ENCODE data around the gene ARHGAP9.

The ARHGAP9 gene

DNA sequence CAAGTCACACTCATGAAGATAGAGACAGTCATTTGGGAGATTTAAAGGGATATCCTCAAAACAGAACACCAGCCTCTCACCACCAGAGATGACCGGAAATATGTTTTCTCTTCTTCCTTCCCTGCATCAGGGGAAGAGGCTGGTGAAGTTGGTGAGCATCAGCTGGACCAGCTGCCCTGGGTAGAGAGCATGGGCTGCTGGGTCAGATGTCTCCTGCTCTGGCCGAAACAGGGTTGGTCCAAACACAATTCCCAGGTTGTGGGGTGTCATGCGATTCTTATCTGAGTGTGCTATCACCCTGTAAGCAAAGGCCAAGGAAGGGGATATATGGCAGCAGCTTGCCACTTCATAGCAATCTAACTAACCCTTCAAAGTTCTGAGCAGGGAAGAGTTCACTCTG is 7.3 kb downstream of the ARHGAP9 start:
- DNase-seq (ENCODE audit: low spot score): no peak

GRCh38 chr12:57471661-57472060 is 8.0 kb downstream of the ARHGAP9 start:
- DNase-seq (ENCODE audit: low spot score): no peak

DNA sequence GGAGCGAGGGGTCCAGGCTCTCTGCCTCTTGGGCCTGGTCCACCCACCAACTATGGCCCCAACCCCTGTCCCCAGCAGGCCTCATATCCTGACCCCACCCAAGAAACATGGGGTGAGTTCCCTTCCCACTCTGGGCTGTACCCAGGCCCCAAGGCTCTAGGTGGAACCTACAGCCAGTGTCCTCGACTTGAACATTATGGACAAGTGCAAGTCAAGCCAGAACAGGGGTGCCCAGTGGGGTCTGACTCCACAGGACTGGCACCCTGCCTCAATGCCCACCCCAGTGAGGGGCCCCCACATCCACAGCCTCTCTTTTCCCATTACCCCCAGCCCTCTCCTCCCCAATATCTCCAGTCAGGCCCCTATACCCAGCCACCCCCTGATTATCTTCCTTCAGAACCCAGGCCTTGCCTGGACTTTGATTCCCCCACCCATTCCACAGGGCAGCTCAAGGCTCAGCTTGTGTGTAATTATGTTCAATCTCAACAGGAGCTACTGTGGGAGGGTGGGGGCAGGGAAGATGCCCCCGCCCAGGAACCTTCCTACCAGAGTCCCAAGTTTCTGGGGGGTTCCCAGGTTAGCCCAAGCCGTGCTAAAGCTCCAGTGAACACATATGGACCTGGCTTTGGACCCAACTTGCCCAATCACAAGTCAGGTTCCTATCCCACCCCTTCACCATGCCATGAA is 8.6 kb downstream of the ARHGAP9 start:
- no peak for DNase-seq (ENCODE audit: low spot score)

GRCh38 chr12:57470286-57470969 is 9.2 kb downstream of the ARHGAP9 start:
- DNase-seq (ENCODE audit: low spot score): no peak

DNA sequence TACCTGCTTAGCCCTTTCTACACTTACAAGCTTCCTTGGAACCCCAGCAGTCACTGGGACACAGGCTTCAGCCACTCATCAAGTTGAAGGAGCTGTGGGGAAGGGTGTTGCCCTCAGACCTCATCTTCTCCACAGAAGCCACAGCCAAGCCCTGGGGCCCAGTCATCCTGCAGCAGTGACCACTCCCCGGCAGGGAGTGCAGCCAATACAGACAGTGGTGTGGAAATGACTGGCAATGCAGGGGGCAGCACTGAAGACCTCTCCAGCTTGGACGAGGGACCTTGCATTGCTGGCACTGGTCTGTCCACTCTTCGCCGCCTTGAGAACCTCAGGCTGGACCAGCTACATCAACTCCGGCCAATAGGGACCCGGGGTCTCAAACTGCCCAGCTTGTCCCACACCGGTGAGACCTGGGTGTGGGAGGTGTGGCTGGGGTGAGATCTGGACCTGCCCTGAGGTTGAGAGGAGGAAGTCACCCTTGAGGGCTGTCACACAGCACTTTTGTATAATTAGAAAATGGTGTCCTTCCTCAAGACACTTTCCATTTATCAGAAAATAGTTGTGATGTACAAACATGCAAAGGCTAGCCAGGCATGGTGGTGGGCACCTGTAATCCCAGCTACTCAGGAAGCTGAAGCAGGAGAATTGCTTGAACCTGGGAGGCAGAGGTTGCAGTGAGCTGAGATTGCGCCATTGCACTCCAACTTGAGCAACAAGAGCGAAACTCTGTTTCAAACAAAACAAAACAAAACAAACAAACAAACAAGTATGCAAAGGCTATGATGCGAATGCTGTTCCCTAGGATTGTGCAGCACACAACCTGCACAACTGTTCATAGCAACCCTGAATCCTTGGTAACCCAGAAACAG is 10.1 kb downstream of the ARHGAP9 start:
- DNase-seq (ENCODE audit: low spot score): no peak

- DNase-seq (ENCODE audit: low spot score): no peak
Observed at GRCh38 chr12:57467915-57468314, 11.8 kb downstream of the ARHGAP9 start.

DNA sequence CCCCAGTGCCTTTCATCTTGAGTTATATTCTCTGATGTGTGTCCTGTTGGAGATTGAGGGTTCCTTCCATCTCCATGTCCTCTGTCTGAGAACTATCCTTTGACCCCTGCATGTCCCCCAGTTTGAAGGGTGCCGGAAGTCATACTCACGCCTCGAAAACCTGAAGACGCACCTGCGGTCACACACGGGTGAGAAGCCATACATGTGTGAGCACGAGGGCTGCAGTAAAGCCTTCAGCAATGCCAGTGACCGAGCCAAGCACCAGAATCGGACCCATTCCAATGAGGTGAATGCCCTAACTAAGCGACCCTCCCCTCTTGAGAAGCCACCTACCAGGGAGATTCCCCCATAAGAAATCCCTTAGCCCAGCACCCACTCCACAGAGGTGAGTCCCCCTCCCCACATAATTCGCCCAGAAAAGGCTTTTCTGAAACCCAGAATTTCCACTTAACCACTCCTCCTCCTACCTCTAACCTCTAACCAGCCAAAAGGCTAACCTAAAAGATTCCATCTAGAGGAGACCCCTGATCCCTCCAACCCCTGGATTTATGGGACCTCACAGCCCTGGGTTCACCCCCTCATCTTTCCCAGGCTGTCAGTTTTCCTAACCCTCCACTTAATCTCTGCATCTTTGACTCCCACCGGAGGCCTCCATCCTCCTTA is 12.3 kb downstream of the ARHGAP9 start:
- DNase-seq (ENCODE audit: low spot score): no peak

- no peak for DNase-seq (ENCODE audit: low spot score)
Observed at GRCh38 chr12:57465747-57466505, 13.7 kb downstream of the ARHGAP9 start.

DNA sequence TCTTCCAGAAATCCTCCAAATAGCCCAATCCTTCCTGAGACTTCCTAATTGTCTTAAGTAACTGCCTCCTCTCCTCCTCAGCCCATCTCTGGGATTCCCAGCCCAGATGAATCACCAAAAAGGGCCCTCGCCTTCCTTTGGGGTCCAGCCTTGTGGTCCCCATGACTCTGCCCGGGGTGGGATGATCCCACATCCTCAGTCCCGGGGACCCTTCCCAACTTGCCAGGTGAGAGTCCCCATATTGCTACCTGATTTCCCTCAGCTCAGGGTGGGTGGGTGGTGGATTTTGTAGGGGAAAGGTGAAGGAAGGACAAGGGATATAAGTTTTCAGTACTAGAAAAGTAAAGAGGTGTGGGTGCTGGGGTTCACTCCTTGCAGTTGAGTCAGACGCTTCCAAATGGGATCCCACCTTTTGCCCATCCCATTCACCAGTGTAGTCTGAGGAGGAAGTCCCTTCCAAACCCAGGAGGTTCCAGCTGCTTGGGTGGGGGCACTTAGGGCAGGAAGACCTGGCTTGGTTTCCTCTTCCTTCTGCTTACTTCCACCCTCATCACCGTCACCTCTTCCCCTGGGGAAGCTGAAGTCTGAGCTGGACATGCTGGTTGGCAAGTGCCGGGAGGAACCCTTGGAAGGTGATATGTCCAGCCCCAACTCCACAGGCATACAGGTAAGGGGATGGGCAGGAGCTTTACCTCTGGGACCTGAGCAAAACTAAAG is 14.5 kb downstream of the ARHGAP9 start:
- DNase-seq (ENCODE audit: low spot score): no peak

DNA sequence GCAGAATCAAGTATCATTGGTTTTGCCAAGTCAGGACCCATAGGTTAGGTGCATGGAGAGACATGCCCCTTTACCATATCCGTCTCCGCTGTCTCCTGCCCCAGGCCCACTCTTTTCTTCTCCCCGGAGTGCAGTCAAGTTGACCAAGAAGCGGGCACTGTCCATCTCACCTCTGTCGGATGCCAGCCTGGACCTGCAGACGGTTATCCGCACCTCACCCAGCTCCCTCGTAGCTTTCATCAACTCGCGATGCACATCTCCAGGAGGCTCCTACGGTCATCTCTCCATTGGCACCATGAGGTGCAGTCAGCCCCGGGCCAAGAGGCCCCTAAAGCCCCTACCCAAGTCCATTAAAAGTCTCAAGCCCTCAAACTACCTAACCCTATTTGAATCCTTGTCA is 15.1 kb downstream of the ARHGAP9 start:
- DNase-seq (ENCODE audit: low spot score): no peak

DNA sequence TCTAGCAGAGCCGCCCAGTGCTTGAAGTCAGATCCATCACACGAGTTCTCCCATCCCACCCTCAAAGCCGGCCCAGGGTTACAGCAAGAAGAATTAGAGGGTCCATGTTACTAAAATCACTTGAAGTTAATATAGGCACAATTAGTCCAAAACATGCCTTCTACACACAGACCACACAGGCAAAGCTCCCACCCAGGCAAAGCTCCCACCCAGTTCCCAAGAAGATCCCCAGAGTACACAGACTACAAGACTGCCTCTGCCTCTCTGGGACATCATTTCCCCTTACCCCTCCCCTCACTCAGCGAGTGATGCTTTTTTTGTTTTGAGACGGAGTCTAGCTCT is 16.8 kb downstream of the ARHGAP9 start:
- no peak for DNase-seq (ENCODE audit: low spot score)

- DNase-seq (ENCODE audit: low spot score): peak; percentile 92
Observed at GRCh38 chr12:57462251-57462911, 17.3 kb downstream of the ARHGAP9 start.

DNA sequence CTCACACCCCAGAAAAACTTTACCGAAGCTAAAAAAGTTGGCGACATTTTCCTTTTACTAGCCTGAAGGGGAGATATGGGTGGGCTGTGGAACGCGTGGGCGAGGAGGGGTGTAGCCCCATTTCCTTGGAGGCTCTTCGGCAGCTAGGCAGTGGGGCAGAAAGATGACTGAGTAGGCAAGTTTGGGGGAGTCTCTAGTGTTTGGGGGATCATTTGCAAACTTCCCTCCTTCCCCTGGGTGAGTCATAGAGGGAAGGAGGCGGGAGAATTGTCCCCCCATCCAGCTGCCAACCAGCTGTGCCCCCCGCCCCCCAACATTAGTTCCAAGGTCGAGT is 17.8 kb downstream of the ARHGAP9 start:
- no peak for DNase-seq (ENCODE audit: low spot score)

GRCh38 chr12:57461276-57461916 is 18.3 kb downstream of the ARHGAP9 start:
- DNase-seq (ENCODE audit: low spot score): peak; percentile 72

GRCh38 chr12:57460841-57461275 is 18.8 kb downstream of the ARHGAP9 start:
- no peak for DNase-seq (ENCODE audit: low spot score)

DNA sequence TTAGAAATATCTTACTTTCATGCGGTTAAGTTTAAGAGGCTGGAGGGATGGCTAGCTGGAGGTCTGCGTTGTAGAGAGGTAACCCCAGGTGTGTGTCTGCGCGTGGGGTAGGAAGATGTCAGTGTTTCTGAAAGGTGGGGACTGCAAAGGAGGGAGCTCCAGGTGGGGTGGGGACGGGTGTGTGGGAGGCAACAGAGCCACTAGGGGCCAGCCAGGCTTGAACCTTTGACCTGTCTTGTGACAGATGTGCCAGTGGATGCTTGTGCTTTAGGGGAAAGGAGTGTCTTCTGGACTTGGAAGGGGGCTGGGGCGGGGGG is 19.2 kb downstream of the ARHGAP9 start:
- no peak for DNase-seq (ENCODE audit: low spot score)

DNA sequence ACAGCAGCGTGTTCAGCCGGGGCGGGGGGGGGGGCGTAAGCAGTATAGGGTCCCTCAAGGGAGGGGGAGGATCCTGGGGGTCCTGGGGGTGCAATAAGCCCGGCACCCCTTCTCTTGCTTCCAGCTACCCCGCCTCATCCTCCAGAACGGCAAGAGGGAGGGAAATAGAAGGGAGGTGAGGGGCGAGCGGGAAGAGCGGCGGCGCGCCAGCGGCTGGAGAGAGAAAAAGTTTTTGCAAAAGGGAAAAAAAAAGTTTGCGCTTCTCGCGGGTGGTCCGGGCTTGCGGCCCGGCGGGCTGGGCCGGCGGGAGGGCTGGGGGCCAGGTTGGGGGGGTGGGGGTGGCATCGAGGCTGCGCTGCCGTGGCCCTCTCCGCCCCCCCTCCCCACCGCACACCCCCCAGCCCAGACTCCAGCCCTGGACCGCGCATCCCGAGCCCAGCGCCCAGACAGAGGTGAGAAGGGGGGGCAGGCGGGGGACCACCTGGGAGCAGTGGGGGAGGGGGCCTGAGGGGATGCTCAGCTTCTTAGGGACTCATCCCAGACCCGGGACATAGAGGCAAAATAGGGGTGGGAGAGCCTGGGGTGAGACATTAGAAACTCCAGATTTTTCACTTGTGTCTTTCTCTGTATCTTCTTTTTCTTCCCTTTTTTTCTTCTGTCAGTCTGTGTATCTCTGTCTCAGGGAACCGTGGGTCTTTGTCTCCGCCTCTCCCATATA is 19.8 kb downstream of the ARHGAP9 start, which contains the start of gene GLI1:
Gene GLI1, plus strand, starts transcription at position 36 of the 718 bp plus-strand sequence. CDS start 3,907 bp downstream, outside the sequence.
- DNase-seq (ENCODE audit: low spot score): peak; percentile 70

GRCh38 chr12:57459055-57459749 is 20.5 kb downstream of the ARHGAP9 start:
- peak; percentile 89 for DNase-seq (ENCODE audit: low spot score)

DNA sequence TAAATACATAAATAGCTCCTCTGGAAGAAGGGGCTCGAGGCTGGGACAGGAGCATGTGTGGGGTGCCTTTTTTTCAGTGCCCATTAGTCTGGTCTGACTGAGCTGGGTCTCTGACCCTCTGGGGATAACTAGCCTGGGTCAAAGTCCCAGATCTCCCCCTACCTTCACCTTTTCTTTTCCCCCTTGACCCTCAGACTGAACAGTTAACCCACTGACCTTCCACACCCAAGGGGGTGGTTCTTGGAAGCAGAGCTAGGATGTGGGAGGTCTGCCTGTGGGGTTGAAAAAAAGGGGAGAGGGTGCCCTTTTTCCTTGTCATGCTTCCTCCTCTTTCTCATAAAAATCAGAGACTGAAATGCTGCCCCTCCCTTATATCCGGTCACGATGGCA is 21.0 kb downstream of the ARHGAP9 start:
- no peak for DNase-seq (ENCODE audit: low spot score)

All from AG20443 (cell line).